Calu3 (cell line): ENCODE measurements around the gene RUSC2. TPM values are rescaled to one million over a fixed set of nuclear protein-coding genes. Genes with fewer than 3 reads are reported as not detected.

Experiments used
- BruUV-seq: library from RNA; stranded (reverse); fragments of 400-500 nt; replicated peaks from 2 replicates; lab custom pipeline; 2021; lab: Mats Ljungman, UMichigan
- CTCF ChIA-PET: fragments of 300-600 bp; sonication (Branson Sonifier 250); formaldehyde crosslinking; loops from one replicate; lab custom pipeline; 2022; ENCODE audit warnings: antibody characterized with exemption; lab: Charles Lee
- DNase-seq: peaks from one replicate; pipeline ENCODE4 v3.0.0; 2022
- H3K27ac Mint-ChIP-seq: one replicate; pipeline ENCODE4 v1.8.0; 2022; ENCODE audit warnings: mixed read lengths; ENCODE audit not compliant: unreplicated experiment
- H3K27me3 Mint-ChIP-seq: one replicate; pipeline ENCODE4 v1.8.0; 2022; ENCODE audit warnings: mixed read lengths; ENCODE audit not compliant: unreplicated experiment
- H3K36me3 Mint-ChIP-seq: one replicate; pipeline ENCODE4 v1.8.0; 2022; ENCODE audit warnings: mild to moderate bottlenecking, moderate library complexity, mixed read lengths; ENCODE audit not compliant: insufficient read depth, unreplicated experiment
- H3K4me1 Mint-ChIP-seq: one replicate; pipeline ENCODE4 v1.8.0; 2022; ENCODE audit warnings: mild to moderate bottlenecking, low read depth, mixed read lengths; ENCODE audit not compliant: unreplicated experiment
- H3K4me3 Mint-ChIP-seq: one replicate; pipeline ENCODE4 v1.8.0; 2022; ENCODE audit warnings: mild to moderate bottlenecking, low read depth, moderate library complexity, mixed read lengths; ENCODE audit not compliant: unreplicated experiment
- H3K9me3 Mint-ChIP-seq: one replicate; pipeline ENCODE4 v1.8.0; 2022; ENCODE audit warnings: low read depth, mixed read lengths; ENCODE audit not compliant: unreplicated experiment
- CTCF ChIP-seq: fragments of 200-600 bp; IDR thresholded peaks from one replicate; pipeline ENCODE4 v1.8.0; 2022; ENCODE audit warnings: antibody characterized with exemption; ENCODE audit not compliant: unreplicated experiment
- intact Hi-C: fragments of 100-400 bp; cut with micrococcal nuclease; formaldehyde crosslinking; loops from one replicate; pipeline ENCODE4 v1.10.0; 2022; ENCODE audit not compliant: unreplicated experiment
- total RNA-seq: library from RNA; stranded (reverse); gene quantifications from 2 replicates; pipeline ENCODE4 v1.2.3, GENCODE V29; 2022

Gene RUSC2
- total RNA-seq, 1 experiment from 2014 or later, result 10.5 TPM

- TF ChIP-seq CTCF, result no peak
- peaks cover 3% of the 10 kb centered on the region for H3K9me3 Mint-ChIP-seq
- H3K4me3 Mint-ChIP-seq, result no peak overlapping the region
- H3K27ac Mint-ChIP-seq, result no peak overlapping the region
- no peaks in the 10 kb centered on the region for H3K36me3 Mint-ChIP-seq
- intact Hi-C loops, result no loop called here
- DNase-seq, result no peak
- BruUV-seq, result no TSS peak
- no peaks in the 10 kb centered on the region for H3K27me3 Mint-ChIP-seq
- CTCF ChIA-PET, result interaction anchor here (0.7 to 1.3 kb wide), 3 partner anchors 30 to 431 kb away, joined by 3 to 4 read pairs (median 3); partner anchors contain the start of gene FANCG
- peaks cover 9% of the 10 kb centered on the region for H3K4me1 Mint-ChIP-seq
Measured at GRCh38 chr9:35510754-35511428, 21.0 kb downstream of the RUSC2 start.

GRCh38 chr9:35511453-35511852, 21.5 kb downstream of the RUSC2 start:
- H3K27ac Mint-ChIP-seq, result no peak overlapping the region
- CTCF ChIA-PET, result interaction anchor here (0.7 to 1.3 kb wide), 3 partner anchors 30 to 431 kb away, joined by 3 to 4 read pairs (median 3); partner anchors contain the start of gene FANCG
- TF ChIP-seq CTCF, result no peak
- intact Hi-C loops, result no loop called here
- peaks cover 3% of the 10 kb centered on the region for H3K9me3 Mint-ChIP-seq
- no peaks in the 10 kb centered on the region for H3K36me3 Mint-ChIP-seq
- no peak overlapping the region for H3K4me3 Mint-ChIP-seq
- H3K4me1 Mint-ChIP-seq, result peaks cover 15% of the 10 kb centered on the region
- no peak for DNase-seq
- H3K27me3 Mint-ChIP-seq, result no peaks in the 10 kb centered on the region
- BruUV-seq, result no TSS peak

- Mint-ChIP-seq H3K27me3 (no peaks in the 10 kb centered on the region), H3K36me3 (no peaks in the 10 kb centered on the region), H3K4me1 (peaks cover 39% of the 10 kb centered on the region), H3K4me3 (no peak overlapping the region), H3K27ac (peak overlapping the region; percentile 24), H3K9me3 (peaks cover 3% of the 10 kb centered on the region)
- BruUV-seq, result no TSS peak
- TF ChIP-seq CTCF, result no peak
- intact Hi-C loops, result loop anchor here (5.0 kb wide), 1 partner anchor 37 kb away; no protein-coding TSS in a partner anchor
- no peak for DNase-seq
- CTCF ChIA-PET, result interaction anchor here (1.2 kb wide), 1 partner anchor 26 kb away, joined by 4 read pairs; the partner anchor contains the start of gene RUSC2
Measured at GRCh38 chr9:35515766-35516165, 25.9 kb downstream of the RUSC2 start.

- no peaks in the 10 kb centered on the region for H3K27me3 Mint-ChIP-seq
- H3K4me3 Mint-ChIP-seq, result no peak overlapping the region
- H3K36me3 Mint-ChIP-seq, result no peaks in the 10 kb centered on the region
- intact Hi-C loops, result loop anchor here (5.0 kb wide), 1 partner anchor 36 kb away; no protein-coding TSS in a partner anchor
- DNase-seq, result no peak
- TF ChIP-seq CTCF, result no peak
- H3K4me1 Mint-ChIP-seq, result peaks cover 46% of the 10 kb centered on the region
- H3K27ac Mint-ChIP-seq, result peak overlapping the region; percentile 24
- peaks cover 3% of the 10 kb centered on the region for H3K9me3 Mint-ChIP-seq
- CTCF ChIA-PET, result interaction anchor here (1.2 kb wide), 1 partner anchor 27 kb away, joined by 4 read pairs; the partner anchor contains the start of gene RUSC2
- BruUV-seq, result no TSS peak
Measured at GRCh38 chr9:35516479-35516878, 26.6 kb downstream of the RUSC2 start.
